Natural killer cell (primary cell): ENCODE results near the gene RSBN1L. TPM values are rescaled to one million over a fixed set of nuclear protein-coding genes. Genes with fewer than 3 reads are reported as not detected.

Experiments
- ATAC-seq, 3 donors: fragments of 150-1000 bp in 2 of 3; fragments of 200-7000 bp in 1 of 3; cut with Tn5 transposase; 1 replicate in 1 of 3; 2 replicates in 2 of 3; pipeline ENCODE4 v1.10.0; 2021; ENCODE audit warnings: mild to moderate bottlenecking in 2 of 3, moderate library complexity in 2 of 3
- DNase-seq, 2 donors: peaks; one replicate each; pipeline versions ENCODE4 v3.0.0 to v3.0.0-alpha.2; 2013 to 2021; ENCODE audit warnings: mixed read lengths in 1 of 2
- H3K27ac ChIP-seq: one replicate; pipeline ENCODE4 v1.5.1; 2013; ENCODE audit warnings: mild to moderate bottlenecking, low read length
- H3K27me3 ChIP-seq: one replicate; pipeline ENCODE4 v1.6.1; 2013; ENCODE audit warnings: low read length; ENCODE audit not compliant: control insufficient read depth, insufficient read depth
- H3K36me3 ChIP-seq: one replicate; pipeline ENCODE4 v1.6.1; 2013; ENCODE audit warnings: low read length; ENCODE audit not compliant: control insufficient read depth, insufficient read depth
- H3K4me1 ChIP-seq: one replicate; pipeline ENCODE4 v1.6.1; 2013; ENCODE audit warnings: low read length; ENCODE audit not compliant: control insufficient read depth, insufficient read depth
- H3K4me3 ChIP-seq: one replicate; pipeline ENCODE4 v1.5.1; 2013; ENCODE audit warnings: low read length
- H3K9me3 ChIP-seq: one replicate; pipeline ENCODE4 v1.6.1; 2013; ENCODE audit warnings: low read length; ENCODE audit not compliant: control insufficient read depth, insufficient read depth
- H3K27ac Mint-ChIP-seq, 2 donors: one replicate each; pipeline ENCODE4 v1.8.0; 2022; ENCODE audit warnings: mild to moderate bottlenecking in 2 of 2, mixed read lengths in 2 of 2, moderate library complexity in 1 of 2
- H3K27me3 Mint-ChIP-seq, 2 donors: one replicate each; pipeline ENCODE4 v1.8.0; 2022; ENCODE audit warnings: low read depth in 2 of 2, mixed read lengths in 2 of 2
- H3K36me3 Mint-ChIP-seq: one replicate; pipeline ENCODE4 v1.8.0; 2022; ENCODE audit warnings: mixed read lengths
- H3K4me1 Mint-ChIP-seq, 2 donors: one replicate each; pipeline ENCODE4 v1.8.0; 2022; ENCODE audit warnings: mixed read lengths in 2 of 2
- H3K4me3 Mint-ChIP-seq: one replicate; pipeline ENCODE4 v1.8.0; 2022; ENCODE audit warnings: mild to moderate bottlenecking, moderate library complexity, mixed read lengths
- H3K9me3 Mint-ChIP-seq, 2 donors: one replicate each; pipeline ENCODE4 v1.8.0; 2022; ENCODE audit warnings: mixed read lengths in 2 of 2
- WGBS: methylation state at CpG from one replicate; pipeline ENCODE4 v1.1.7; 2013; ENCODE audit warnings: missing lambda C conversion rate; ENCODE audit not compliant: insufficient coverage; 5-methylcytosine and 5-hydroxymethylcytosine counted together
- intact Hi-C: fragments of 100-400 bp; cut with micrococcal nuclease; formaldehyde crosslinking; loops from one replicate; pipeline ENCODE4 v1.14.2; 2022
- total RNA-seq, 4 donors: library from RNA; stranded (reverse); fragments of 120-200 nt in 1 of 4; gene quantifications; one replicate each; pipeline versions ENCODE4 v1.2.3 to v1.2.4, GENCODE V29; 2013 to 2022
- TF ChIP-seq, protein P1 (sequence below): fragments of 200-600 bp; IDR thresholded peaks from one replicate; pipeline ENCODE4 v1.8.0; 2022; ENCODE audit warnings: antibody characterized with exemption

Gene RSBN1L
- total RNA-seq, 3 donors from 2014 or later (not counting 1 experiment from before 2014, with no cell fraction given) = 23.9 to 34.4 (median 33.4) TPM

DNA sequence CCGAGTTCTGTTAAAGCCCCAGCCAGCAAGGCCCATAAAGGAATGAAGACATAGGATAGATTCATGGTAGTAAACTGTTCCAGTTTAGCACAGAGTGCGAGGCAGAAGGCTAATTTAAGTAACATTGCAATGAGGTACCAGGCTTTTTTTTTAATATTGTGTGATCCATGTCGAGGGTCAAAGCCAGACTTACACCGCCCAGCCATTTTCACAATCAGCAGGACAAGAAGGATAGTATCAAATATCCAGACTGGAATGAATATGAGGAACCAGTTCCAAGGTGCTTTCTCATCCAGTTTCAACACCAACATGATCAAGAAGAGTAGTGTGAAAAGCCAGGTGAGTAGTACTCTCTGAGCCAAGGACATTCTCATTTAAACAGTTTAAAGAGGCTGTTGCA lies 97.7 kb downstream of the RSBN1L start:
- intact Hi-C loops = no loop called here

DNA sequence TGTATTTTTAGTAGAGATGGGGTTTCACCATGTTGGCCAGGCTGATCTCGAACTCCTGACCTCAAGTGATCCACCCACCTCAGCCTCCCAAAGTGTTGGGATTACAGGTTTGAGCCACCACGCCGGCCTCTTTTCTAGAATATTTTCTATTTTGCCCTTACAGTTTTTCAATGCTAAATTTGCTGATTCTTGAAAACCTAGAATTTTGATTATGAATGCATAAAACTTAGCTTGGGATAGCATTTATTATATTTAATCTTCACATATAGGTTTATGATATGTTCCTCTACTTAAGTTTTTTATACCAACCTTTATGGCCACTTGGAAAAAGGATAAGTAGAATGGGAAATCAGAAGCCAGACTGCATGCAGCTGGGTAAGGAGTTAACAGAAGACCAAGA lies 99.8 kb downstream of the RSBN1L start:
- H3K27me3 ChIP-seq = no peaks in the 10 kb centered on the region
- ATAC-seq = no peak
- H3K36me3 ChIP-seq = no peaks in the 10 kb centered on the region
- intact Hi-C loops = loop anchor here (5.0 kb wide), 1 partner anchor 259 kb away; the partner anchor contains the start of gene PTPN12
- H3K4me1 ChIP-seq = peaks cover 13% of the 10 kb centered on the region
- H3K27ac Mint-ChIP-seq = peak overlapping the region; percentile 5 to 17
- H3K27ac ChIP-seq = no peak overlapping the region
- no peak overlapping the region for H3K4me3 ChIP-seq
- H3K27me3 Mint-ChIP-seq = no peaks in the 10 kb centered on the region
- TF ChIP-seq, protein P1, sequence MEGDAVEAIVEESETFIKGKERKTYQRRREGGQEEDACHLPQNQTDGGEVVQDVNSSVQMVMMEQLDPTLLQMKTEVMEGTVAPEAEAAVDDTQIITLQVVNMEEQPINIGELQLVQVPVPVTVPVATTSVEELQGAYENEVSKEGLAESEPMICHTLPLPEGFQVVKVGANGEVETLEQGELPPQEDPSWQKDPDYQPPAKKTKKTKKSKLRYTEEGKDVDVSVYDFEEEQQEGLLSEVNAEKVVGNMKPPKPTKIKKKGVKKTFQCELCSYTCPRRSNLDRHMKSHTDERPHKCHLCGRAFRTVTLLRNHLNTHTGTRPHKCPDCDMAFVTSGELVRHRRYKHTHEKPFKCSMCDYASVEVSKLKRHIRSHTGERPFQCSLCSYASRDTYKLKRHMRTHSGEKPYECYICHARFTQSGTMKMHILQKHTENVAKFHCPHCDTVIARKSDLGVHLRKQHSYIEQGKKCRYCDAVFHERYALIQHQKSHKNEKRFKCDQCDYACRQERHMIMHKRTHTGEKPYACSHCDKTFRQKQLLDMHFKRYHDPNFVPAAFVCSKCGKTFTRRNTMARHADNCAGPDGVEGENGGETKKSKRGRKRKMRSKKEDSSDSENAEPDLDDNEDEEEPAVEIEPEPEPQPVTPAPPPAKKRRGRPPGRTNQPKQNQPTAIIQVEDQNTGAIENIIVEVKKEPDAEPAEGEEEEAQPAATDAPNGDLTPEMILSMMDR = no peak
- H3K4me1 Mint-ChIP-seq = peaks cover 51 to 57% of the 10 kb centered on the region in 2 donors
- H3K36me3 Mint-ChIP-seq = no peaks in the 10 kb centered on the region
- no peaks in the 10 kb centered on the region for H3K9me3 Mint-ChIP-seq
- DNase-seq = no peak
- H3K9me3 ChIP-seq = no peaks in the 10 kb centered on the region
- peak overlapping the region; percentile 51 for H3K4me3 Mint-ChIP-seq
- 100% methylated on average over 2 of the region's 3 CpGs for WGBS

More for the DNA sequence above, 97.7 kb downstream of the RSBN1L start:
- ATAC-seq (no peak), DNase-seq (no peak)
- H3K27me3 ChIP-seq = no peaks in the 10 kb centered on the region
- Mint-ChIP-seq H3K27ac (peak overlapping the region in 1 of 2 donors; percentile 49), H3K4me1 (peaks cover 36 to 42% of the 10 kb centered on the region in 2 donors), H3K36me3 (no peaks in the 10 kb centered on the region), H3K27me3 (no peaks in the 10 kb centered on the region), H3K4me3 (no peak overlapping the region), H3K9me3 (no peaks in the 10 kb centered on the region)
- no peak overlapping the region for H3K27ac ChIP-seq
- TF ChIP-seq, protein P1 = no peak
- no peaks in the 10 kb centered on the region for H3K9me3 ChIP-seq
- H3K36me3 ChIP-seq = no peaks in the 10 kb centered on the region
- WGBS = 100% methylated on average over 3 of the region's 4 CpGs
- no peak overlapping the region for H3K4me3 ChIP-seq
- H3K4me1 ChIP-seq = peaks cover 9% of the 10 kb centered on the region

DNA sequence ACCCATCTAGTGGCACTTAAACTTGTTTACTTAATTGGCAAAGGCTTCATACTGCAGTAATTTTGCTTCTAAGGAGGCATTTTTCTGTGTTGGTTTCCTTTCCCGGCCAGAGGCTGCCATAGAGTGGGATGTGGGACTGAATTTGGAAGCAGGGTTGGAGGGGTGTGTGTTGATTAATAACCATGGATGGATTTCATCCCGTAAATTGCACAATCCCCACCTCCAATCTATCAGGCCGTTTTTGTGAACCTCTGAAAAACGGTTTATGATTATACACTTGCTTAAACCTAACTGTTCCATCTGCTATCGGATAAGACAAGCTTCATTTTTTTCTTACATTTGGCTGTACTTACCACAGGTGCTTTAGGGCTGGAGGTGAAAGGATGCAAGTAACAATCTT lies 100.7 kb downstream of the RSBN1L start:
- intact Hi-C loops = loop anchor here (5.0 kb wide), 1 partner anchor 260 kb away; the partner anchor contains the start of gene PTPN12
- Mint-ChIP-seq H3K4me1 (peaks cover 51 to 60% of the 10 kb centered on the region in 2 donors), H3K4me3 (peak overlapping the region; percentile 98), H3K27ac (peak overlapping the region; percentile 92 to 96), H3K36me3 (no peaks in the 10 kb centered on the region), H3K9me3 (no peaks in the 10 kb centered on the region), H3K27me3 (no peaks in the 10 kb centered on the region)
- no peak overlapping the region for H3K27ac ChIP-seq
- no peaks in the 10 kb centered on the region for H3K9me3 ChIP-seq
- DNase-seq = no peak
- WGBS = 83% methylated on average over 5 of the region's 5 CpGs
- TF ChIP-seq, protein P1 = no peak
- no peak for ATAC-seq
- H3K27me3 ChIP-seq = no peaks in the 10 kb centered on the region
- H3K36me3 ChIP-seq = no peaks in the 10 kb centered on the region
- peaks cover 13% of the 10 kb centered on the region for H3K4me1 ChIP-seq
- no peak overlapping the region for H3K4me3 ChIP-seq
